HL-60 (cell line): Measurements from ENCODE around the gene LIPE.

Experiments used
- CTCF ChIP-seq: IDR thresholded peaks from one replicate; pipeline ENCODE4 v1.5.1; 2011; ENCODE audit warnings: low read length, control low read depth, inconsistent platforms; ENCODE audit not compliant: insufficient read depth
- POLR2AphosphoS5 ChIP-seq: IDR thresholded peaks from 2 replicates; pipeline ENCODE4 v1.6.1; 2012; ENCODE audit warnings: low read depth
- SPI1 ChIP-seq: IDR thresholded peaks from 2 replicates; pipeline ENCODE4 v1.6.1; 2012; ENCODE audit warnings: low read depth, mild to moderate bottlenecking, borderline replicate concordance

- TF ChIP-seq SPI1, result no peak
- no peak for TF ChIP-seq CTCF
- TF ChIP-seq POLR2AphosphoS5, result no peak
Measured at GRCh38 chr19:42422092-42422900, 4.9 kb downstream of the LIPE start.
